ENCODE data around the gene PEX16.

DNA sequence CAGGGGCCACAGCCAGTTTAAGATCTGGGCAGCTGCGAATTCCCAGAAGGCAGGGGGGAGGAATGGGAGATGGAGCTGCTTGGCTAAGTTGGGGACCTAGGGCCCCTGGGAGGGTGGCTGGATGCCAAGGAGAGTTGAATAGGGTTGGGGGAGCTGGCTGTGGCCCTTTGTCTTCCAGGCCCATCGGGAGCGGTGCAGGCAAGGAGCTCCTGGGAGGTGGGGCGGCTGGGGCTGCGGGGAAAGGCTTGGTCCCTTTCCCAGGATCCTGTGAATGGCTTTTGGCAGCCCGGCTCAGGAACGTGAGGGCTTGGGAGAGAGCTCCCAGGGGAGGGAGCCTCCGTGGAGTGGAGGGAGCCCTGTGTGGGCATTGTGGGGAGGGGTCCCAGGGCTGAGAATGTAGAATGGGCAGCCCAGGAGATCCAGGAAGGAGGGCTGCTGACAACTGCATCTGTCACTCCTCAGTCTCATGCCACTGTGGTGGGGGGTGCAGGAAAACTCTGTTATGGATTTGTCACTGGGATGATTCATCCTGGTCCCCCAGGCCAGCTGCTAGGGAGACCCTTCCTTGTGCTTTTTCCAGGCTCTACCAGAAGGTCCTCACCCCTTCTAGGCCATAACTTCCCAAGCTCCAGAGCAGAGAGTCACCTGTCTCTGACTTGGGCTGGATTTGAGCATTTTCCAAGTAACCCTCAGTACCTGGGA, 16.6 kb downstream of the PEX16 start:
- TF ChIP-seq POLR2A (IDR thresholded peaks at IDR 0.05), result no peak
- TF ChIP-seq, protein P1, sequence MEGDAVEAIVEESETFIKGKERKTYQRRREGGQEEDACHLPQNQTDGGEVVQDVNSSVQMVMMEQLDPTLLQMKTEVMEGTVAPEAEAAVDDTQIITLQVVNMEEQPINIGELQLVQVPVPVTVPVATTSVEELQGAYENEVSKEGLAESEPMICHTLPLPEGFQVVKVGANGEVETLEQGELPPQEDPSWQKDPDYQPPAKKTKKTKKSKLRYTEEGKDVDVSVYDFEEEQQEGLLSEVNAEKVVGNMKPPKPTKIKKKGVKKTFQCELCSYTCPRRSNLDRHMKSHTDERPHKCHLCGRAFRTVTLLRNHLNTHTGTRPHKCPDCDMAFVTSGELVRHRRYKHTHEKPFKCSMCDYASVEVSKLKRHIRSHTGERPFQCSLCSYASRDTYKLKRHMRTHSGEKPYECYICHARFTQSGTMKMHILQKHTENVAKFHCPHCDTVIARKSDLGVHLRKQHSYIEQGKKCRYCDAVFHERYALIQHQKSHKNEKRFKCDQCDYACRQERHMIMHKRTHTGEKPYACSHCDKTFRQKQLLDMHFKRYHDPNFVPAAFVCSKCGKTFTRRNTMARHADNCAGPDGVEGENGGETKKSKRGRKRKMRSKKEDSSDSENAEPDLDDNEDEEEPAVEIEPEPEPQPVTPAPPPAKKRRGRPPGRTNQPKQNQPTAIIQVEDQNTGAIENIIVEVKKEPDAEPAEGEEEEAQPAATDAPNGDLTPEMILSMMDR (IDR thresholded peaks at IDR 0.05), result no peak
- TF ChIP-seq EP300 (IDR thresholded peaks at IDR 0.05), result no peak
